Keratinocyte (primary cell): ENCODE measurements around the gene ATXN7L1. TPM values are rescaled to one million over a fixed set of nuclear protein-coding genes. Genes with fewer than 3 reads are reported as not detected.

Experiments used
- DNase-seq: peaks from one replicate; pipeline ENCODE4 v3.0.0-alpha.2; 2011; ENCODE audit warnings: low read depth, missing footprints, low spot score
- FAIRE-seq: peaks from 2 replicates; lab custom pipeline; 2011; peaks lifted over from hg19 to GRCh38; lab: Jason Lieb, UNC
- H2AFZ ChIP-seq: 2 replicates; pipeline ENCODE4 v1.6.0; 2012; ENCODE audit warnings: low read length, control low read depth, inconsistent platforms; ENCODE audit not compliant: control insufficient read depth
- H3K27ac ChIP-seq: 2 replicates; pipeline ENCODE4 v1.5.1; 2011; ENCODE audit warnings: low read length; ENCODE audit not compliant: control insufficient read depth, insufficient read depth
- H3K27me3 ChIP-seq: 3 replicates; pipeline ENCODE4 v1.6.0; 2011; ENCODE audit warnings: low read length; ENCODE audit not compliant: control insufficient read depth, insufficient read depth; ENCODE audit errors: extremely low read depth
- H3K36me3 ChIP-seq, 2 experiments: 2 replicates in 1 of 2; 3 replicates in 1 of 2; pipeline ENCODE4 v1.5.1; 2011; ENCODE audit warnings: low read length in 2 of 2, mild to moderate bottlenecking in 1 of 2; ENCODE audit not compliant: control insufficient read depth in 2 of 2, insufficient read depth in 2 of 2; ENCODE audit errors: extremely low read depth in 1 of 2
- H3K4me1 ChIP-seq: 3 replicates; pipeline ENCODE4 v1.5.1; 2011; ENCODE audit warnings: low read length; ENCODE audit not compliant: control insufficient read depth, insufficient read depth; ENCODE audit errors: extremely low read depth
- H3K4me2 ChIP-seq: 3 replicates; pipeline ENCODE4 v1.6.0; 2011; ENCODE audit warnings: low read depth, low read length; ENCODE audit not compliant: control insufficient read depth, insufficient read depth; ENCODE audit errors: extremely low read depth
- H3K4me3 ChIP-seq, 3 experiments: fragments of 200-600 bp in 1 of 3; sonication (generic) in 1 of 3; 2 replicates in 2 of 3; 3 replicates in 1 of 3; pipeline ENCODE4 v1.5.1; 2011 to 2016; ENCODE audit warnings: low read length in 3 of 3, mild to moderate bottlenecking in 3 of 3, control low read depth in 2 of 3, inconsistent platforms in 1 of 3, low read depth in 1 of 3, mixed read lengths in 1 of 3, mixed run types in 1 of 3, moderate library complexity in 1 of 3; ENCODE audit not compliant: control insufficient read depth in 2 of 3, insufficient read depth in 2 of 3; ENCODE audit errors: extremely low read depth in 1 of 3
- H3K79me2 ChIP-seq: 2 replicates; pipeline ENCODE4 v1.6.0; 2012; ENCODE audit warnings: low read length; ENCODE audit not compliant: control insufficient read depth, insufficient read depth
- H3K9ac ChIP-seq: 3 replicates; pipeline ENCODE4 v1.6.0; 2011; ENCODE audit warnings: low read length; ENCODE audit not compliant: control insufficient read depth, insufficient read depth; ENCODE audit errors: extremely low read depth
- H3K9me1 ChIP-seq: 3 replicates; pipeline ENCODE4 v1.6.0; 2011; ENCODE audit warnings: low read length; ENCODE audit not compliant: control insufficient read depth, insufficient read depth; ENCODE audit errors: extremely low read depth
- H3K9me3 ChIP-seq: 2 replicates; pipeline ENCODE4 v1.5.1; 2012; ENCODE audit warnings: low read depth, low read length; ENCODE audit not compliant: control insufficient read depth
- H4K20me1 ChIP-seq: 3 replicates; pipeline ENCODE4 v1.6.0; 2011; ENCODE audit warnings: low read length; ENCODE audit not compliant: control insufficient read depth, insufficient read depth; ENCODE audit errors: extremely low read depth
- EZH2 ChIP-seq: IDR thresholded peaks from one replicate; pipeline ENCODE4 v1.6.1; 2012; ENCODE audit warnings: inconsistent platforms, mild to moderate bottlenecking, low read length, moderate library complexity
- dilution Hi-C: fragments of 300-500 bp; cut with MboI; formaldehyde crosslinking; loops from one replicate; pipeline ENCODE4 v1.7.0; 2020; ENCODE audit warnings: low sequenced_read_pairs; ENCODE audit not compliant: extremely low pct_ligation_motif_present
- polyA plus RNA-seq, 5 experiments: library from polyadenylated mRNA; depleted of rRNA in 3 of 5; stranded (reverse) in 3 of 5; stranded (forward) in 1 of 5; unstranded in 1 of 5; fragments of >200 nt; gene quantifications; 1 replicate in 1 of 5; 2 replicates in 3 of 5; 3 replicates in 1 of 5; pipeline versions ENCODE4 v1.2.1 to v1.2.3, GENCODE V29; 2011 to 2012; ENCODE audit warnings: missing spikeins in 2 of 5, low read depth in 1 of 5, low replicate concordance in 1 of 5
- TF ChIP-seq, protein P1 (sequence below), 3 experiments: IDR thresholded peaks in 1 of 3; conservative IDR thresholded peaks in 1 of 3; optimal IDR thresholded peaks in 1 of 3; 2 replicates in 2 of 3; 3 replicates in 1 of 3; pipeline versions ENCODE3 to v1.5.1; 2011; ENCODE audit warnings: low read length in 3 of 3, mild to moderate bottlenecking in 3 of 3, moderate library complexity in 2 of 3, control low read depth in 1 of 3, inconsistent platforms in 1 of 3; ENCODE audit not compliant: insufficient read depth in 2 of 3; ENCODE audit errors: extremely low read depth in 1 of 3

ATXN7L1 gene
- polyA plus RNA-seq, 1 donor (not counting 4 experiments of a cell fraction or from before 2014, with no cell fraction given): 4.8 TPM

DNA sequence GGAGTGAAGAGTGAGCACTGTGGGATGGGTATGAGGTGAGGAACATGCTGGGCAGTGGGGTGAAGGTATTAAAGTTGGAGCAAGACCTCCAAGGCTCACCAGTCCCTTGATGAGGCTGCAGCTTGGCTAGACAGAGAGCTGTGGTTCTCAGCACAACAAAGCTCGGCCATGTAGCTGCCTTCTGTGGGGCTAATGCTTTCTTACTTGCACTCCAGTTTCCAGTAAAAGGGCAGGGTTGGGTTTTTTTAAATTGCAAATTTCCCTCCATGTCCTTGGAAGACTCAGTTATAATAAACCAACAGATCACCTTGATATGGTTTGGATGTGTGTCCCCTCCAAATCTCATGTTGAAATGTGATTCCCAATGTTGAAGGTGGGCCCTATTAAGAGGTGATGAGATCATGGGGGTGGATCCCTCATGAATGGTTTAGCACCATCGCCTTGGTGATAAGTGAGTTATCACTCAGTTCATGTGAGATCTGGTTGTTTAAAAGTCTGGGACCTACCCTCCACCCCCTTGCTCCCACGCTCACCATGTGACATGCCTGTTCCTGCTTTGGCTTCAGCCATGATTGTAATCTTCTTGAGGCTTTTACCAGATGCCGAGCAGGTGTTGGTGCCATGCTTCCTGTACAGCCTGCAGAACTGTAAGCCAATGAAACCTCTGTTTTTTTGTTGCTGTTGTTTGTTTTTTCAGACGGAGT lies 55.9 kb downstream of the ATXN7L1 start:
- Histone ChIP-seq H3K79me2 (no peaks in the 10 kb centered on the region), H2AFZ (no peak overlapping the region), H3K4me3 (no peak overlapping the region), H3K9me1 (no peaks in the 10 kb centered on the region), H3K27ac (no peak overlapping the region), H3K27me3 (no peaks in the 10 kb centered on the region), H3K36me3 (no peaks in the 10 kb centered on the region), H3K4me2 (no peak overlapping the region), H4K20me1 (no peaks in the 10 kb centered on the region), H3K9me3 (no peaks in the 10 kb centered on the region), H3K4me1 (no peaks in the 10 kb centered on the region), H3K9ac (no peak overlapping the region)
- FAIRE-seq: no peak
- TF ChIP-seq, protein P1, sequence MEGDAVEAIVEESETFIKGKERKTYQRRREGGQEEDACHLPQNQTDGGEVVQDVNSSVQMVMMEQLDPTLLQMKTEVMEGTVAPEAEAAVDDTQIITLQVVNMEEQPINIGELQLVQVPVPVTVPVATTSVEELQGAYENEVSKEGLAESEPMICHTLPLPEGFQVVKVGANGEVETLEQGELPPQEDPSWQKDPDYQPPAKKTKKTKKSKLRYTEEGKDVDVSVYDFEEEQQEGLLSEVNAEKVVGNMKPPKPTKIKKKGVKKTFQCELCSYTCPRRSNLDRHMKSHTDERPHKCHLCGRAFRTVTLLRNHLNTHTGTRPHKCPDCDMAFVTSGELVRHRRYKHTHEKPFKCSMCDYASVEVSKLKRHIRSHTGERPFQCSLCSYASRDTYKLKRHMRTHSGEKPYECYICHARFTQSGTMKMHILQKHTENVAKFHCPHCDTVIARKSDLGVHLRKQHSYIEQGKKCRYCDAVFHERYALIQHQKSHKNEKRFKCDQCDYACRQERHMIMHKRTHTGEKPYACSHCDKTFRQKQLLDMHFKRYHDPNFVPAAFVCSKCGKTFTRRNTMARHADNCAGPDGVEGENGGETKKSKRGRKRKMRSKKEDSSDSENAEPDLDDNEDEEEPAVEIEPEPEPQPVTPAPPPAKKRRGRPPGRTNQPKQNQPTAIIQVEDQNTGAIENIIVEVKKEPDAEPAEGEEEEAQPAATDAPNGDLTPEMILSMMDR (optimal IDR thresholded peaks at IDR 0.05 in 1 of 3, IDR thresholded peaks at IDR 0.05 in 1 of 3, conservative IDR thresholded peaks at IDR 0.05 in 1 of 3; ENCODE audit: extremely low read depth in 1 of 3, insufficient read depth in 2 of 3, low read length in 3 of 3): no peak
- TF ChIP-seq EZH2: no peak
- DNase-seq: no peak
- dilution Hi-C loops: no loop called here

DNA sequence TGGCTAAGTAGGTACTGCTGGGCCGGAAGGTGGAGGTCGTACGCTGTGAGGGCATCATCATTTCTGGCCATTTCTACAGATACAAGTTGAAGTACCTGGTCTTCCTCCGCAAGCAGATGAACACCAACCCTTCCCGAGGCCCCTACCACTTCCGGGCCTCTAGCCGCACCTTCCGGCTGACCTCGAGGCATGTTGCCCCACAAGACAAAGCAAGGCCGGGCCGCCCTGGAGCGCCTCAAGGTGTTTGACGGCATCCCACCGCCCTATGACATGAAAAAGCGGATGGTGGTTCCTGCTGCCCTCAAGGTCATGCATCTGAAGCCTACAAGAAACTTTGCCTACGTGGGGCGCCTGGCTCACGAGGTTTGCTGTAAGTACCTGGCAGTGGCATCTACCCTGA lies 56.8 kb downstream of the ATXN7L1 start:
- no peak overlapping the region for H3K4me3 ChIP-seq
- no peaks in the 10 kb centered on the region for H3K4me1 ChIP-seq
- no peak overlapping the region for H3K27ac ChIP-seq
- no peak overlapping the region for H3K9ac ChIP-seq
- H3K9me1 ChIP-seq: no peaks in the 10 kb centered on the region
- no peaks in the 10 kb centered on the region for H4K20me1 ChIP-seq
- dilution Hi-C loops: no loop called here
- no peaks in the 10 kb centered on the region for H3K36me3 ChIP-seq
- no peaks in the 10 kb centered on the region for H3K79me2 ChIP-seq
- no peaks in the 10 kb centered on the region for H3K27me3 ChIP-seq
- no peak for DNase-seq
- H3K9me3 ChIP-seq: no peaks in the 10 kb centered on the region
- H3K4me2 ChIP-seq: no peak overlapping the region
- FAIRE-seq: no peak
- no peak overlapping the region for H2AFZ ChIP-seq
- TF ChIP-seq, protein P1 (optimal IDR thresholded peaks at IDR 0.05 in 1 of 3, IDR thresholded peaks at IDR 0.05 in 1 of 3, conservative IDR thresholded peaks at IDR 0.05 in 1 of 3; ENCODE audit: extremely low read depth in 1 of 3, insufficient read depth in 2 of 3, low read length in 3 of 3): no peak
- no peak for TF ChIP-seq EZH2
